HepG2 (cell line): ENCODE results near the gene ZNF22. TPM values are rescaled to one million over a fixed set of nuclear protein-coding genes. Genes with fewer than 3 reads are reported as not detected.
A peak's percentile ranks its signal among the peaks of the same experiment; 100 is the strongest.

Experiments used
- CBX2 ChIP-seq, 2 experiments: fragments of 200-600 bp in 1 of 2; sonication (generic); formaldehyde crosslinking in 1 of 2; IDR thresholded peaks; 2 replicates each; pipeline versions ENCODE4 v1.7.0 to v1.8.1; 2018 to 2022; ENCODE audit warnings: low read depth in 2 of 2, low read length in 1 of 2, mild to moderate bottlenecking in 1 of 2, missing genetic modification reagents in 1 of 2
- DPF2 ChIP-seq: sonication (generic); formaldehyde crosslinking; IDR thresholded peaks from 2 replicates; pipeline ENCODE4 v1.4.0; 2020; ENCODE audit warnings: mild to moderate bottlenecking, low read depth, missing genetic modification reagents, borderline replicate concordance
- MIXL1 ChIP-seq: IDR thresholded peaks from 2 replicates; pipeline ENCODE4 v1.6.1; 2016
- MZF1 ChIP-seq: sonication (generic); formaldehyde crosslinking; IDR thresholded peaks from 2 replicates; pipeline ENCODE4 v1.8.1; 2023; ENCODE audit warnings: mild to moderate bottlenecking, missing genetic modification reagents, borderline replicate concordance
- PREB ChIP-seq: sonication (generic); formaldehyde crosslinking; IDR thresholded peaks from 2 replicates; pipeline ENCODE4 v1.4.0; 2020; ENCODE audit warnings: missing genetic modification reagents
- SMAD9 ChIP-seq: sonication (generic); formaldehyde crosslinking; IDR thresholded peaks from 2 replicates; pipeline ENCODE4 v1.5.1; 2020; ENCODE audit warnings: mild to moderate bottlenecking, missing genetic modification reagents
- SNAPC2 ChIP-seq: sonication (generic); formaldehyde crosslinking; IDR thresholded peaks from 2 replicates; pipeline ENCODE4 v1.8.1; 2022; ENCODE audit warnings: mild to moderate bottlenecking, missing genetic modification reagents
- XRCC5 ChIP-seq: fragments of 200-400 bp; formaldehyde crosslinking; optimal IDR thresholded peaks from 2 replicates; pipeline ENCODE3; 2017; ENCODE audit warnings: mild to moderate bottlenecking, low read length
- YEATS4 ChIP-seq: sonication (generic); formaldehyde crosslinking; IDR thresholded peaks from 2 replicates; pipeline ENCODE4 v1.4.0; 2020; ENCODE audit warnings: missing genetic modification reagents, borderline replicate concordance
- ZNF781 ChIP-seq: sonication (generic); formaldehyde crosslinking; IDR thresholded peaks from 2 replicates; pipeline ENCODE4 v1.5.1; 2020; ENCODE audit warnings: borderline replicate concordance, mild to moderate bottlenecking, missing genetic modification reagents; ENCODE audit errors: not compliant biosample characterization
- polyA plus RNA-seq, 8 experiments: library from polyadenylated mRNA; depleted of rRNA in 3 of 8; stranded (reverse) in 7 of 8; unstranded in 1 of 8; fragments of >200 nt; fragmentation: Illumina TruSeq in 4 of 8; extraction: Trizol in 4 of 8; gene quantifications; 2 replicates each; pipeline versions ENCODE4 v1.2.1 to v1.2.3, GENCODE V29; 2011 to 2016; ENCODE audit warnings: low read depth in 4 of 8, missing spikeins in 1 of 8, mixed read lengths in 1 of 8; ENCODE audit not compliant: insufficient read depth in 1 of 8
- total RNA-seq, 5 experiments: library from RNA; depleted of rRNA; stranded (reverse); fragments of >200 nt; fragmentation: Illumina TruSeq; extraction: Trizol; gene quantifications; 2 replicates each; pipeline ENCODE4 v1.2.3, GENCODE V29; 2016; ENCODE audit warnings: low read depth in 1 of 5
- TF ChIP-seq, protein P1 (sequence below): sonication (generic); formaldehyde crosslinking; IDR thresholded peaks from 2 replicates; pipeline ENCODE4 v1.4.0; 2020; ENCODE audit warnings: missing genetic modification reagents
- TF ChIP-seq, protein P2 (sequence below): sonication (generic); formaldehyde crosslinking; IDR thresholded peaks from 2 replicates; pipeline ENCODE4 v1.5.0; 2020; ENCODE audit warnings: mild to moderate bottlenecking, missing genetic modification reagents, borderline replicate concordance

Gene ZNF22
- total and polyA plus RNA-seq, 2 of the 13 experiments (the other 11 are each of a cell fraction or from before 2014, with no cell fraction given): 0.40 to 1.3 TPM

GRCh38 chr10:44977287-44978212 lies 23.2 kb upstream of the ZNF22 start (continued):
- TF ChIP-seq, protein P1, sequence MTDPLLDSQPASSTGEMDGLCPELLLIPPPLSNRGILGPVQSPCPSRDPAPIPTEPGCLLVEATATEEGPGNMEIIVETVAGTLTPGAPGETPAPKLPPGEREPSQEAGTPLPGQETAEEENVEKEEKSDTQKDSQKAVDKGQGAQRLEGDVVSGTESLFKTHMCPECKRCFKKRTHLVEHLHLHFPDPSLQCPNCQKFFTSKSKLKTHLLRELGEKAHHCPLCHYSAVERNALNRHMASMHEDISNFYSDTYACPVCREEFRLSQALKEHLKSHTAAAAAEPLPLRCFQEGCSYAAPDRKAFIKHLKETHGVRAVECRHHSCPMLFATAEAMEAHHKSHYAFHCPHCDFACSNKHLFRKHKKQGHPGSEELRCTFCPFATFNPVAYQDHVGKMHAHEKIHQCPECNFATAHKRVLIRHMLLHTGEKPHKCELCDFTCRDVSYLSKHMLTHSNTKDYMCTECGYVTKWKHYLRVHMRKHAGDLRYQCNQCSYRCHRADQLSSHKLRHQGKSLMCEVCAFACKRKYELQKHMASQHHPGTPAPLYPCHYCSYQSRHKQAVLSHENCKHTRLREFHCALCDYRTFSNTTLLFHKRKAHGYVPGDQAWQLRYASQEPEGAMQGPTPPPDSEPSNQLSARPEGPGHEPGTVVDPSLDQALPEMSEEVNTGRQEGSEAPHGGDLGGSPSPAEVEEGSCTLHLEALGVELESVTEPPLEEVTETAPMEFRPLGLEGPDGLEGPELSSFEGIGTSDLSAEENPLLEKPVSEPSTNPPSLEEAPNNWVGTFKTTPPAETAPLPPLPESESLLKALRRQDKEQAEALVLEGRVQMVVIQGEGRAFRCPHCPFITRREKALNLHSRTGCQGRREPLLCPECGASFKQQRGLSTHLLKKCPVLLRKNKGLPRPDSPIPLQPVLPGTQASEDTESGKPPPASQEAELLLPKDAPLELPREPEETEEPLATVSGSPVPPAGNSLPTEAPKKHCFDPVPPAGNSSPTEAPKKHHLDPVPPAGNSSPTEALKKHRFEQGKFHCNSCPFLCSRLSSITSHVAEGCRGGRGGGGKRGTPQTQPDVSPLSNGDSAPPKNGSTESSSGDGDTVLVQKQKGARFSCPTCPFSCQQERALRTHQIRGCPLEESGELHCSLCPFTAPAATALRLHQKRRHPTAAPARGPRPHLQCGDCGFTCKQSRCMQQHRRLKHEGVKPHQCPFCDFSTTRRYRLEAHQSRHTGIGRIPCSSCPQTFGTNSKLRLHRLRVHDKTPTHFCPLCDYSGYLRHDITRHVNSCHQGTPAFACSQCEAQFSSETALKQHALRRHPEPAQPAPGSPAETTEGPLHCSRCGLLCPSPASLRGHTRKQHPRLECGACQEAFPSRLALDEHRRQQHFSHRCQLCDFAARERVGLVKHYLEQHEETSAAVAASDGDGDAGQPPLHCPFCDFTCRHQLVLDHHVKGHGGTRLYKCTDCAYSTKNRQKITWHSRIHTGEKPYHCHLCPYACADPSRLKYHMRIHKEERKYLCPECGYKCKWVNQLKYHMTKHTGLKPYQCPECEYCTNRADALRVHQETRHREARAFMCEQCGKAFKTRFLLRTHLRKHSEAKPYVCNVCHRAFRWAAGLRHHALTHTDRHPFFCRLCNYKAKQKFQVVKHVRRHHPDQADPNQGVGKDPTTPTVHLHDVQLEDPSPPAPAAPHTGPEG (CRISPR knock-in tag): no peak; the same call in 1 of the 2 replicates
- TF ChIP-seq SNAPC2 (no peak; the same call in 1 of the 2 replicates), PREB (CRISPR knock-in tag) (no peak), XRCC5 (no peak), YEATS4 (no peak; the same call in 1 of the 2 replicates), CBX2 (IDR thresholded peaks at IDR 0.05; ENCODE audit: low read depth, low read length) (no peak), CBX2 (CRISPR knock-in tag; IDR thresholded peaks at IDR 0.05; ENCODE audit: low read depth) (no peak), MZF1 (CRISPR knock-in tag) (0 out of 2 replicates have a peak, but pooled peaks have one; percentile 49), DPF2 (CRISPR knock-in tag) (no peak), SMAD9 (CRISPR knock-in tag) (no peak), MIXL1 (0 out of 2 replicates have a peak, but pooled peaks have one; percentile 5), ZNF781 (CRISPR knock-in tag) (no peak)
- TF ChIP-seq, protein P2, sequence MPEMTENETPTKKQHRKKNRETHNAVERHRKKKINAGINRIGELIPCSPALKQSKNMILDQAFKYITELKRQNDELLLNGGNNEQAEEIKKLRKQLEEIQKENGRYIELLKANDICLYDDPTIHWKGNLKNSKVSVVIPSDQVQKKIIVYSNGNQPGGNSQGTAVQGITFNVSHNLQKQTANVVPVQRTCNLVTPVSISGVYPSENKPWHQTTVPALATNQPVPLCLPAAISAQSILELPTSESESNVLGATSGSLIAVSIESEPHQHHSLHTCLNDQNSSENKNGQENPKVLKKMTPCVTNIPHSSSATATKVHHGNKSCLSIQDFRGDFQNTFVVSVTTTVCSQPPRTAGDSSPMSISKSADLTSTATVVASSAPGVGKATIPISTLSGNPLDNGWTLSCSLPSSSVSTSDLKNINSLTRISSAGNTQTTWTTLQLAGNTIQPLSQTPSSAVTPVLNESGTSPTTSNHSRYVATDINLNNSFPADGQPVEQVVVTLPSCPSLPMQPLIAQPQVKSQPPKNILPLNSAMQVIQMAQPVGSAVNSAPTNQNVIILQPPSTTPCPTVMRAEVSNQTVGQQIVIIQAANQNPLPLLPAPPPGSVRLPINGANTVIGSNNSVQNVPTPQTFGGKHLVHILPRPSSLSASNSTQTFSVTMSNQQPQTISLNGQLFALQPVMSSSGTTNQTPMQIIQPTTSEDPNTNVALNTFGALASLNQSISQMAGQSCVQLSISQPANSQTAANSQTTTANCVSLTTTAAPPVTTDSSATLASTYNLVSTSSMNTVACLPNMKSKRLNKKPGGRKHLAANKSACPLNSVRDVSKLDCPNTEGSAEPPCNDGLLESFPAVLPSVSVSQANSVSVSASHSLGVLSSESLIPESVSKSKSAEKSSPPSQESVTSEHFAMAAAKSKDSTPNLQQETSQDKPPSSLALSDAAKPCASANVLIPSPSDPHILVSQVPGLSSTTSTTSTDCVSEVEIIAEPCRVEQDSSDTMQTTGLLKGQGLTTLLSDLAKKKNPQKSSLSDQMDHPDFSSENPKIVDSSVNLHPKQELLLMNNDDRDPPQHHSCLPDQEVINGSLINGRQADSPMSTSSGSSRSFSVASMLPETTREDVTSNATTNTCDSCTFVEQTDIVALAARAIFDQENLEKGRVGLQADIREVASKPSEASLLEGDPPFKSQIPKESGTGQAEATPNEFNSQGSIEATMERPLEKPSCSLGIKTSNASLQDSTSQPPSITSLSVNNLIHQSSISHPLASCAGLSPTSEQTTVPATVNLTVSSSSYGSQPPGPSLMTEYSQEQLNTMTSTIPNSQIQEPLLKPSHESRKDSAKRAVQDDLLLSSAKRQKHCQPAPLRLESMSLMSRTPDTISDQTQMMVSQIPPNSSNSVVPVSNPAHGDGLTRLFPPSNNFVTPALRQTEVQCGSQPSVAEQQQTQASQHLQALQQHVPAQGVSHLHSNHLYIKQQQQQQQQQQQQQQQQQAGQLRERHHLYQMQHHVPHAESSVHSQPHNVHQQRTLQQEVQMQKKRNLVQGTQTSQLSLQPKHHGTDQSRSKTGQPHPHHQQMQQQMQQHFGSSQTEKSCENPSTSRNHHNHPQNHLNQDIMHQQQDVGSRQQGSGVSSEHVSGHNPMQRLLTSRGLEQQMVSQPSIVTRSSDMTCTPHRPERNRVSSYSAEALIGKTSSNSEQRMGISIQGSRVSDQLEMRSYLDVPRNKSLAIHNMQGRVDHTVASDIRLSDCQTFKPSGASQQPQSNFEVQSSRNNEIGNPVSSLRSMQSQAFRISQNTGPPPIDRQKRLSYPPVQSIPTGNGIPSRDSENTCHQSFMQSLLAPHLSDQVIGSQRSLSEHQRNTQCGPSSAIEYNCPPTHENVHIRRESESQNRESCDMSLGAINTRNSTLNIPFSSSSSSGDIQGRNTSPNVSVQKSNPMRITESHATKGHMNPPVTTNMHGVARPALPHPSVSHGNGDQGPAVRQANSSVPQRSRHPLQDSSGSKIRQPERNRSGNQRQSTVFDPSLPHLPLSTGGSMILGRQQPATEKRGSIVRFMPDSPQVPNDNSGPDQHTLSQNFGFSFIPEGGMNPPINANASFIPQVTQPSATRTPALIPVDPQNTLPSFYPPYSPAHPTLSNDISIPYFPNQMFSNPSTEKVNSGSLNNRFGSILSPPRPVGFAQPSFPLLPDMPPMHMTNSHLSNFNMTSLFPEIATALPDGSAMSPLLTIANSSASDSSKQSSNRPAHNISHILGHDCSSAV: no peak
